SU-DHL-6 (cell line): ENCODE data around the gene SYT13.

Source experiments
- CTCF ChIP-seq: fragments of 200-600 bp; sonication (generic); IDR thresholded peaks from one replicate; pipeline ENCODE4 v1.5.1; 2017; ENCODE audit warnings: antibody characterized with exemption, mild to moderate bottlenecking, low read length, moderate library complexity; ENCODE audit not compliant: insufficient read depth, poor library complexity, severe bottlenecking
- EZH2phosphoT487 ChIP-seq: fragments of 200-600 bp; sonication (generic), shearing (Covaris generic); conservative IDR thresholded peaks from 2 replicates; pipeline ENCODE4 v1.6.1; 2018; ENCODE audit warnings: mild to moderate bottlenecking, antibody characterized with exemption, low read length, moderate library complexity, mixed read lengths

GRCh38 chr11:45218705-45219104 is 67.4 kb downstream of the SYT13 start:
- no peak for TF ChIP-seq CTCF
- no peak for TF ChIP-seq EZH2phosphoT487
